WTC11 (cell line): ENCODE results near the gene ASB14. TPM values are rescaled to one million over a fixed set of nuclear protein-coding genes. Genes with fewer than 3 reads are reported as not detected.

Experiments used
- ATAC-seq: fragments of 200-7000 bp; cut with Tn5 transposase; 2 replicates; pipeline ENCODE4 v1.10.0; 2021; ENCODE audit warnings: mild to moderate bottlenecking, moderate library complexity
- CTCF ChIA-PET: fragments of 300-600 bp; sonication (Branson Sonifier 250); formaldehyde crosslinking; loops from one replicate; lab custom pipeline; 2021; ENCODE audit warnings: antibody characterized with exemption; lab: Charles Lee
- POLR2A ChIA-PET: fragments of 350-600 bp; sonication (Branson Sonifier 250); formaldehyde crosslinking; loops from one replicate; lab custom pipeline; 2021; ENCODE audit warnings: antibody characterized with exemption; lab: Charles Lee
- DNase-seq: peaks from one replicate; pipeline ENCODE4 v3.0.0; 2021; ENCODE audit warnings: low spot score
- H3K27ac Mint-ChIP-seq: 2 replicates; pipeline ENCODE4 v1.8.0; 2021; ENCODE audit warnings: mixed read lengths
- H3K27me3 Mint-ChIP-seq: 2 replicates; pipeline ENCODE4 v1.8.0; 2021; ENCODE audit warnings: low read depth, mild to moderate bottlenecking, moderate library complexity, mixed read lengths
- H3K36me3 Mint-ChIP-seq: 2 replicates; pipeline ENCODE4 v1.8.0; 2021; ENCODE audit warnings: mixed read lengths
- H3K4me1 Mint-ChIP-seq: 2 replicates; pipeline ENCODE4 v1.8.0; 2022; ENCODE audit warnings: mixed read lengths
- H3K4me3 Mint-ChIP-seq: 2 replicates; pipeline ENCODE4 v1.8.0; 2021; ENCODE audit warnings: mild to moderate bottlenecking, moderate library complexity, mixed read lengths
- H3K9me3 Mint-ChIP-seq: 2 replicates; pipeline ENCODE4 v1.8.0; 2021; ENCODE audit warnings: mixed read lengths
- AFF4 ChIP-seq: sonication (generic); formaldehyde crosslinking; IDR thresholded peaks from 2 replicates; pipeline ENCODE4 v1.8.1; 2023; ENCODE audit warnings: mild to moderate bottlenecking, missing genetic modification reagents, borderline replicate concordance
- ATF2 ChIP-seq: sonication (generic); formaldehyde crosslinking; IDR thresholded peaks from 2 replicates; pipeline ENCODE4 v1.8.1; 2022; ENCODE audit warnings: low read depth, missing genetic modification reagents, borderline replicate concordance
- FOXP1 ChIP-seq: sonication (generic); formaldehyde crosslinking; IDR thresholded peaks from 2 replicates; pipeline ENCODE4 v1.8.0; 2022; ENCODE audit warnings: missing genetic modification reagents, mild to moderate bottlenecking, moderate library complexity, borderline replicate concordance
- GABPB1 ChIP-seq: sonication (generic); formaldehyde crosslinking; IDR thresholded peaks from 2 replicates; pipeline ENCODE4 v1.8.1; 2023; ENCODE audit warnings: mild to moderate bottlenecking, missing genetic modification reagents
- GTF2I ChIP-seq: fragments of 250-450 bp; sonication (Bioruptor Pico); conservative IDR thresholded peaks from 2 replicates; pipeline ENCODE4 v1.4.0; 2021; ENCODE audit warnings: mild to moderate bottlenecking
- JUN ChIP-seq: sonication (generic); formaldehyde crosslinking; IDR thresholded peaks from 2 replicates; pipeline ENCODE4 v1.8.0; 2023; ENCODE audit warnings: mild to moderate bottlenecking, missing genetic modification reagents
- KAT7 ChIP-seq: sonication (generic); formaldehyde crosslinking; IDR thresholded peaks from 2 replicates; pipeline ENCODE4 v1.8.1; 2023; ENCODE audit warnings: missing genetic modification reagents, mild to moderate bottlenecking, borderline replicate concordance
- MAX ChIP-seq: sonication (generic); formaldehyde crosslinking; IDR thresholded peaks from 2 replicates; pipeline ENCODE4 v1.8.0; 2022; ENCODE audit warnings: mild to moderate bottlenecking, missing genetic modification reagents
- MXD4 ChIP-seq: fragments of 250-450 bp; sonication (Bioruptor Pico); IDR thresholded peaks from 2 replicates; pipeline ENCODE4 v1.8.0; 2021; ENCODE audit warnings: mild to moderate bottlenecking, moderate library complexity, borderline replicate concordance
- NR2C2 ChIP-seq: sonication (generic); formaldehyde crosslinking; IDR thresholded peaks from 2 replicates; pipeline ENCODE4 v1.8.0; 2022; ENCODE audit warnings: mild to moderate bottlenecking, missing genetic modification reagents
- NR3C1 ChIP-seq: sonication (generic); formaldehyde crosslinking; conservative IDR thresholded peaks from 2 replicates; pipeline ENCODE4 v1.8.1; 2023; ENCODE audit warnings: low read depth, mild to moderate bottlenecking, missing genetic modification reagents
- RELA ChIP-seq: sonication (generic); formaldehyde crosslinking; IDR thresholded peaks from 2 replicates; pipeline ENCODE4 v1.8.1; 2022; ENCODE audit warnings: missing genetic modification reagents, mild to moderate bottlenecking, borderline replicate concordance
- SMAD4 ChIP-seq: sonication (generic); formaldehyde crosslinking; IDR thresholded peaks from 2 replicates; pipeline ENCODE4 v1.8.0; 2022; ENCODE audit warnings: mild to moderate bottlenecking, missing genetic modification reagents
- SOX15 ChIP-seq: fragments of 250-450 bp; sonication (Bioruptor Pico); IDR thresholded peaks from 2 replicates; pipeline ENCODE4 v1.9.0; 2021; ENCODE audit warnings: mild to moderate bottlenecking
- TEAD4 ChIP-seq: sonication (generic); formaldehyde crosslinking; IDR thresholded peaks from 2 replicates; pipeline ENCODE4 v1.8.0; 2022; ENCODE audit warnings: mild to moderate bottlenecking, missing genetic modification reagents
- ZBTB21 ChIP-seq: sonication (generic); formaldehyde crosslinking; IDR thresholded peaks from 2 replicates; pipeline ENCODE4 v1.8.1; 2023; ENCODE audit warnings: mild to moderate bottlenecking, missing genetic modification reagents, borderline replicate concordance
- ZNF138 ChIP-seq: sonication (generic); formaldehyde crosslinking; conservative IDR thresholded peaks from 2 replicates; pipeline ENCODE4 v1.8.1; 2022; ENCODE audit warnings: mild to moderate bottlenecking, moderate library complexity, missing genetic modification reagents
- ZNF219 ChIP-seq: sonication (generic); formaldehyde crosslinking; IDR thresholded peaks from 2 replicates; pipeline ENCODE4 v1.8.0; 2023; ENCODE audit warnings: missing genetic modification reagents, mild to moderate bottlenecking, borderline replicate concordance
- ZNF423 ChIP-seq: fragments of 250-450 bp; sonication (Bioruptor Pico); IDR thresholded peaks from 2 replicates; pipeline ENCODE4 v2.1.2; 2022; ENCODE audit warnings: mild to moderate bottlenecking, moderate library complexity
- total RNA-seq: library from RNA; stranded (reverse); gene quantifications from 3 replicates; pipeline ENCODE4 v1.2.3, GENCODE V29; 2021
- TF ChIP-seq, protein P1 (sequence below): sonication (generic); formaldehyde crosslinking; IDR thresholded peaks from 2 replicates; pipeline ENCODE4 v1.8.0; 2022; ENCODE audit warnings: mild to moderate bottlenecking, missing genetic modification reagents
- TF ChIP-seq, protein P2 (sequence below): fragments of 250-450 bp; sonication (Bioruptor Pico); IDR thresholded peaks from 2 replicates; pipeline ENCODE4 v1.8.0; 2021; ENCODE audit warnings: mild to moderate bottlenecking
- TF ChIP-seq, protein P3 (sequence below): sonication (generic); formaldehyde crosslinking; IDR thresholded peaks from 2 replicates; pipeline ENCODE4 v1.8.0; 2023; ENCODE audit warnings: missing genetic modification reagents
- TF ChIP-seq, protein P4 (sequence below): sonication (generic); formaldehyde crosslinking; IDR thresholded peaks from 2 replicates; pipeline ENCODE4 v1.8.1; 2022; ENCODE audit warnings: mild to moderate bottlenecking, moderate library complexity, missing genetic modification reagents

Gene ASB14
- total RNA-seq, 1 experiment from 2014 or later = not detected

- no peak for ATAC-seq
- Mint-ChIP-seq H3K36me3 (peaks cover 18% of the 10 kb centered on the region), H3K27me3 (no peaks in the 10 kb centered on the region), H3K4me3 (no peak overlapping the region), H3K27ac (no peak overlapping the region), H3K9me3 (peaks cover 30% of the 10 kb centered on the region), H3K4me1 (no peaks in the 10 kb centered on the region)
- no peak for TF ChIP-seq ZBTB21 (CRISPR knock-in tag)
- TF ChIP-seq, protein P1, sequence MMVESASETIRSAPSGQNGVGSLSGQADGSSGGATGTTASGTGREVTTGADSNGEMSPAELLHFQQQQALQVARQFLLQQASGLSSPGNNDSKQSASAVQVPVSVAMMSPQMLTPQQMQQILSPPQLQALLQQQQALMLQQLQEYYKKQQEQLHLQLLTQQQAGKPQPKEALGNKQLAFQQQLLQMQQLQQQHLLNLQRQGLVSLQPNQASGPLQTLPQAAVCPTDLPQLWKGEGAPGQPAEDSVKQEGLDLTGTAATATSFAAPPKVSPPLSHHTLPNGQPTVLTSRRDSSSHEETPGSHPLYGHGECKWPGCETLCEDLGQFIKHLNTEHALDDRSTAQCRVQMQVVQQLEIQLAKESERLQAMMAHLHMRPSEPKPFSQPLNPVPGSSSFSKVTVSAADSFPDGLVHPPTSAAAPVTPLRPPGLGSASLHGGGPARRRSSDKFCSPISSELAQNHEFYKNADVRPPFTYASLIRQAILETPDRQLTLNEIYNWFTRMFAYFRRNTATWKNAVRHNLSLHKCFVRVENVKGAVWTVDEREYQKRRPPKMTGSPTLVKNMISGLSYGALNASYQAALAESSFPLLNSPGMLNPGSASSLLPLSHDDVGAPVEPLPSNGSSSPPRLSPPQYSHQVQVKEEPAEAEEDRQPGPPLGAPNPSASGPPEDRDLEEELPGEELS (CRISPR knock-in tag) = no peak
- no peak for TF ChIP-seq KAT7
- TF ChIP-seq, protein P2, sequence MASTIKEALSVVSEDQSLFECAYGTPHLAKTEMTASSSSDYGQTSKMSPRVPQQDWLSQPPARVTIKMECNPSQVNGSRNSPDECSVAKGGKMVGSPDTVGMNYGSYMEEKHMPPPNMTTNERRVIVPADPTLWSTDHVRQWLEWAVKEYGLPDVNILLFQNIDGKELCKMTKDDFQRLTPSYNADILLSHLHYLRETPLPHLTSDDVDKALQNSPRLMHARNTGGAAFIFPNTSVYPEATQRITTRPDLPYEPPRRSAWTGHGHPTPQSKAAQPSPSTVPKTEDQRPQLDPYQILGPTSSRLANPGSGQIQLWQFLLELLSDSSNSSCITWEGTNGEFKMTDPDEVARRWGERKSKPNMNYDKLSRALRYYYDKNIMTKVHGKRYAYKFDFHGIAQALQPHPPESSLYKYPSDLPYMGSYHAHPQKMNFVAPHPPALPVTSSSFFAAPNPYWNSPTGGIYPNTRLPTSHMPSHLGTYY (CRISPR knock-in tag) = no peak
- no peak for TF ChIP-seq MAX (CRISPR knock-in tag)
- TF ChIP-seq GABPB1 = no peak
- TF ChIP-seq ATF2 (CRISPR knock-in tag) = no peak
- no peak for TF ChIP-seq TEAD4 (CRISPR knock-in tag)
- TF ChIP-seq JUN (CRISPR knock-in tag) = no peak
- TF ChIP-seq NR3C1 = no peak
- ChIA-PET CTCF (no interaction called here), POLR2A (no interaction called here)
- no peak for DNase-seq
Measured at GRCh38 chr3:57281715-57282114, 10.8 kb downstream of the ASB14 start.

DNA sequence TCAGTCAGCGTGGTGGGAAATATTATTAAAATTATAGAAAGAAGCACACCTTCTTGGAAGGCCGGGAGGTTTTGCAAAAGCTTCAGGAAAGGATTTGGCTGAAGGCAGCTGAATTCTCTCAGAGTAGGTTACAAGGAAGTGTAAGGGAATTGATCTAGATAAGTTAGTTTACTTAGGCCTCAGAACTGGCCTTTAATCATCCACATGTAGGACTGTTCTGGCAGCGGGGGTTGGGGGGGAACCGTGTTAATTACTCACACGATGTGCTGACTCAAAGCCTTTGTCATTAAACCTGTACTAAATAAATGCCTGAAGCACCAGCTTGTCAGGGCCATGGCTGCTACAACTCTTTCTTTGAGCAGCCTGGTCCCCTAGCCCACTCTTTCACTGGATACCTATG, 12.8 kb downstream of the ASB14 start:
- no peak overlapping the region for H3K4me3 Mint-ChIP-seq
- no peaks in the 10 kb centered on the region for H3K27me3 Mint-ChIP-seq
- ChIA-PET POLR2A (no interaction called here), CTCF (no interaction called here)
- DNase-seq = no peak
- no peaks in the 10 kb centered on the region for H3K4me1 Mint-ChIP-seq
- no peak overlapping the region for H3K27ac Mint-ChIP-seq
- H3K36me3 Mint-ChIP-seq = peaks cover 18% of the 10 kb centered on the region
- ATAC-seq = no peak
- TF ChIP-seq, protein P3, sequence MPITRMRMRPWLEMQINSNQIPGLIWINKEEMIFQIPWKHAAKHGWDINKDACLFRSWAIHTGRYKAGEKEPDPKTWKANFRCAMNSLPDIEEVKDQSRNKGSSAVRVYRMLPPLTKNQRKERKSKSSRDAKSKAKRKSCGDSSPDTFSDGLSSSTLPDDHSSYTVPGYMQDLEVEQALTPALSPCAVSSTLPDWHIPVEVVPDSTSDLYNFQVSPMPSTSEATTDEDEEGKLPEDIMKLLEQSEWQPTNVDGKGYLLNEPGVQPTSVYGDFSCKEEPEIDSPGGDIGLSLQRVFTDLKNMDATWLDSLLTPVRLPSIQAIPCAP = no peak
- TF ChIP-seq NR2C2 (CRISPR knock-in tag) (no peak), ZNF219 (CRISPR knock-in tag) (no peak), SMAD4 (CRISPR knock-in tag) (no peak), ZNF423 (CRISPR knock-in tag) (no peak), AFF4 (no peak), MXD4 (no peak), ZNF138 (no peak), SOX15 (no peak), GTF2I (CRISPR knock-in tag) (no peak), RELA (CRISPR knock-in tag) (no peak), FOXP1 (no peak), ATF2 (CRISPR knock-in tag) (no peak)
- TF ChIP-seq, protein P4, sequence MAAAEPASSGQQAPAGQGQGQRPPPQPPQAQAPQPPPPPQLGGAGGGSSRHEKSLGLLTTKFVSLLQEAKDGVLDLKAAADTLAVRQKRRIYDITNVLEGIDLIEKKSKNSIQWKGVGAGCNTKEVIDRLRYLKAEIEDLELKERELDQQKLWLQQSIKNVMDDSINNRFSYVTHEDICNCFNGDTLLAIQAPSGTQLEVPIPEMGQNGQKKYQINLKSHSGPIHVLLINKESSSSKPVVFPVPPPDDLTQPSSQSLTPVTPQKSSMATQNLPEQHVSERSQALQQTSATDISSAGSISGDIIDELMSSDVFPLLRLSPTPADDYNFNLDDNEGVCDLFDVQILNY (CRISPR knock-in tag) = no peak
- peaks cover 16% of the 10 kb centered on the region for H3K9me3 Mint-ChIP-seq
